ENCODE data around the gene ACTN2.

DNA sequence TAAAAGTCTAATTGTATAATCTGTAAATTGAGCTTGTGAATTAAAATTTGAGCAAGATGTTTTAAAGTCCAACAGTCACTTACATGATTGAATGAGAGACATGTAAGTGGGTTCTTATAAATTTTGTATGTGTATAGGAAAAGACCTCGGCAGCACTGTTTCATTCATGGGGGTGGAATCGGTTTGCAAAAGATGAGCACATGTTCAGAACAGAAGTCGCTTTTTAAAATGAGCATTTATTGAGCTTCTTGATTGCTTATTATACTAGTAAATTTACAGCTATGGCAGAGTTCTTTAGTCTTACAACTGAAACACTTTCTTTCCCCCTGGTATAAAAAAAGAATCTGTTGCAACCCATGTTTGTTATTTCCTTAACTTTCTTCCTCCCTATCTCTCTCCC is 33.9 kb downstream of the ACTN2 start:
- TF ChIP-seq POLR2A (IDR thresholded peaks at IDR 0.05; ENCODE audit: low read depth, low read length) (no peak), POLR2AphosphoS5 (IDR thresholded peaks at IDR 0.05; ENCODE audit: low read depth, low read length) (no peak)
